NCI-H1694 treated with DMSO at 0.1 percent for 48 hours (cell line): ENCODE results near the gene ANKS1B.

Source experiments
- DNase-seq: peaks from one replicate; lab custom pipeline; 2025; lab: John Stamatoyannopoulos, UW

The ANKS1B gene

GRCh38 chr12:98819821-98820404, 1164.8 kb downstream of the ANKS1B start:
- no peak for DNase-seq

GRCh38 chr12:98819071-98819470, 1165.7 kb downstream of the ANKS1B start:
- DNase-seq, result no peak

- DNase-seq, result no peak
Observed at GRCh38 chr12:98818239-98818638, 1166.5 kb downstream of the ANKS1B start.

- no peak for DNase-seq
Observed at GRCh38 chr12:98817742-98818141, 1167.0 kb downstream of the ANKS1B start.

- DNase-seq, result no peak
Observed at GRCh38 chr12:98816720-98817119, 1168.0 kb downstream of the ANKS1B start.

- DNase-seq, result no peak
Observed at GRCh38 chr12:98814254-98814653, 1170.5 kb downstream of the ANKS1B start.

GRCh38 chr12:98812225-98812624, 1172.5 kb downstream of the ANKS1B start:
- DNase-seq, result no peak

- DNase-seq, result no peak
Observed at GRCh38 chr12:98808243-98808875, 1176.4 kb downstream of the ANKS1B start.

GRCh38 chr12:98807187-98807586, 1177.5 kb downstream of the ANKS1B start:
- no peak for DNase-seq

GRCh38 chr12:98803468-98804209, 1181.1 kb downstream of the ANKS1B start:
- DNase-seq, result no peak

GRCh38 chr12:98799822-98800221, 1184.9 kb downstream of the ANKS1B start:
- DNase-seq, result no peak

- no peak for DNase-seq
Observed at GRCh38 chr12:98799146-98799810, 1185.5 kb downstream of the ANKS1B start.

GRCh38 chr12:98797200-98797599, 1187.5 kb downstream of the ANKS1B start:
- DNase-seq, result no peak

GRCh38 chr12:98796745-98797144, 1188.0 kb downstream of the ANKS1B start:
- DNase-seq, result no peak

GRCh38 chr12:98793121-98793520, 1191.6 kb downstream of the ANKS1B start:
- DNase-seq, result no peak

- DNase-seq, result no peak
Observed at GRCh38 chr12:98791406-98791805, 1193.3 kb downstream of the ANKS1B start.

GRCh38 chr12:98788396-98788795, 1196.3 kb downstream of the ANKS1B start:
- no peak for DNase-seq

GRCh38 chr12:98786653-98787052, 1198.1 kb downstream of the ANKS1B start:
- DNase-seq, result no peak

- no peak for DNase-seq
Observed at GRCh38 chr12:98783420-98783819, 1201.3 kb downstream of the ANKS1B start.

- no peak for DNase-seq
Observed at GRCh38 chr12:98780261-98780660, 1204.5 kb downstream of the ANKS1B start.

GRCh38 chr12:98772818-98773217, 1211.9 kb downstream of the ANKS1B start:
- DNase-seq, result no peak

GRCh38 chr12:98771811-98772752, 1212.7 kb downstream of the ANKS1B start:
- no peak for DNase-seq
